Progenitor cell of endocrine pancreas (in vitro differentiated cells): Measurements from ENCODE around the gene NSMCE1. TPM values are rescaled to one million over a fixed set of nuclear protein-coding genes. Genes with fewer than 3 reads are reported as not detected.

Experiments used
- DNase-seq: peaks from one replicate; pipeline ENCODE4 v3.0.0; 2021; ENCODE audit warnings: low spot score; ENCODE audit not compliant: unreplicated experiment
- H3K27ac Mint-ChIP-seq: 2 replicates; pipeline ENCODE4 v1.8.0; 2021; ENCODE audit warnings: mild to moderate bottlenecking, moderate library complexity, mixed read lengths
- H3K27me3 Mint-ChIP-seq: 2 replicates; pipeline ENCODE4 v1.8.0; 2021; ENCODE audit warnings: mixed read lengths
- H3K36me3 Mint-ChIP-seq: 2 replicates; pipeline ENCODE4 v1.8.0; 2022; ENCODE audit warnings: mixed read lengths; ENCODE audit not compliant: insufficient read depth
- H3K4me1 Mint-ChIP-seq: 2 replicates; pipeline ENCODE4 v1.8.0; 2021; ENCODE audit warnings: low read depth, mixed read lengths
- H3K4me3 Mint-ChIP-seq: 2 replicates; pipeline ENCODE4 v1.8.0; 2021; ENCODE audit warnings: low read depth, mild to moderate bottlenecking, moderate library complexity, mixed read lengths
- H3K9me3 Mint-ChIP-seq: 2 replicates; pipeline ENCODE4 v1.8.0; 2021; ENCODE audit warnings: low read depth, mixed read lengths
- total RNA-seq: library from RNA; stranded (reverse); gene quantifications from 2 replicates; pipeline ENCODE4 v1.2.1, GENCODE V29; 2021
- TF ChIP-seq, protein P1 (sequence below): fragments of 200-600 bp; sonication (generic); IDR thresholded peaks from one replicate; pipeline ENCODE4 v1.5.0; 2021; ENCODE audit warnings: antibody characterized with exemption, mild to moderate bottlenecking; ENCODE audit not compliant: unreplicated experiment

The NSMCE1 gene
- total RNA-seq, 1 donor from 2014 or later: 26.2 TPM

DNA sequence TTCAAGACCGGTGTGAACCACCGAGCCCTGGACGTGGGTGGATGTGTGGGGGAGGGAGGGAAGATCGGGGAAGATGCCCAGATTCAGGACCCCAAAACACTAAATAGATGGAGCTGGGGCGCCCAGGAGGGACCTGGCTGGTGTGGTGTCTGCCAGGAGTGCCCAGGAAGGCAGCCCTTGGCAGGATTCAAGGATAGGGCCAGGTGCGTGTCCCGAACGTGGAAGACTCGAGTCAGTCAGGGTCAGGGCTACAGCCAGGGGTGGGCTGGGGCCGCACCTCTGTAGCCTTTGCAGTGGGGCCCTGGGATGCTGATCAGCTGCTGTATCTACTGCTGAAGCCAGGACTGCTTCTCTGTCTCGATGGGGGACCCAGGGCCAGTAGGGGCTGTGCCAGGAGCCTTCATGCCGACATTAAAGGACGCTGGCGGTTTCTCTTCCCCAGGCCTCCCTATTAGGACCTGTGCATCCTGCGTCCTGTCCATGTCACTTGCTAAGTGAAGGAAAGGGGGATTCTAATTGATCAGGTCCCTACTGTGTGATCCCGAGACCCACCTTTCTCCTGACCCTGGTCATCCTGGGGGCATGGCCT, 52.2 kb downstream of the NSMCE1 start:
- no peaks in the 10 kb centered on the region for H3K9me3 Mint-ChIP-seq
- H3K27ac Mint-ChIP-seq: no peak overlapping the region
- no peaks in the 10 kb centered on the region for H3K27me3 Mint-ChIP-seq
- DNase-seq: no peak
- TF ChIP-seq, protein P1, sequence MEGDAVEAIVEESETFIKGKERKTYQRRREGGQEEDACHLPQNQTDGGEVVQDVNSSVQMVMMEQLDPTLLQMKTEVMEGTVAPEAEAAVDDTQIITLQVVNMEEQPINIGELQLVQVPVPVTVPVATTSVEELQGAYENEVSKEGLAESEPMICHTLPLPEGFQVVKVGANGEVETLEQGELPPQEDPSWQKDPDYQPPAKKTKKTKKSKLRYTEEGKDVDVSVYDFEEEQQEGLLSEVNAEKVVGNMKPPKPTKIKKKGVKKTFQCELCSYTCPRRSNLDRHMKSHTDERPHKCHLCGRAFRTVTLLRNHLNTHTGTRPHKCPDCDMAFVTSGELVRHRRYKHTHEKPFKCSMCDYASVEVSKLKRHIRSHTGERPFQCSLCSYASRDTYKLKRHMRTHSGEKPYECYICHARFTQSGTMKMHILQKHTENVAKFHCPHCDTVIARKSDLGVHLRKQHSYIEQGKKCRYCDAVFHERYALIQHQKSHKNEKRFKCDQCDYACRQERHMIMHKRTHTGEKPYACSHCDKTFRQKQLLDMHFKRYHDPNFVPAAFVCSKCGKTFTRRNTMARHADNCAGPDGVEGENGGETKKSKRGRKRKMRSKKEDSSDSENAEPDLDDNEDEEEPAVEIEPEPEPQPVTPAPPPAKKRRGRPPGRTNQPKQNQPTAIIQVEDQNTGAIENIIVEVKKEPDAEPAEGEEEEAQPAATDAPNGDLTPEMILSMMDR: no peak
- H3K4me1 Mint-ChIP-seq: no peaks in the 10 kb centered on the region
- H3K36me3 Mint-ChIP-seq: peaks cover 4% of the 10 kb centered on the region
- no peak overlapping the region for H3K4me3 Mint-ChIP-seq

DNA sequence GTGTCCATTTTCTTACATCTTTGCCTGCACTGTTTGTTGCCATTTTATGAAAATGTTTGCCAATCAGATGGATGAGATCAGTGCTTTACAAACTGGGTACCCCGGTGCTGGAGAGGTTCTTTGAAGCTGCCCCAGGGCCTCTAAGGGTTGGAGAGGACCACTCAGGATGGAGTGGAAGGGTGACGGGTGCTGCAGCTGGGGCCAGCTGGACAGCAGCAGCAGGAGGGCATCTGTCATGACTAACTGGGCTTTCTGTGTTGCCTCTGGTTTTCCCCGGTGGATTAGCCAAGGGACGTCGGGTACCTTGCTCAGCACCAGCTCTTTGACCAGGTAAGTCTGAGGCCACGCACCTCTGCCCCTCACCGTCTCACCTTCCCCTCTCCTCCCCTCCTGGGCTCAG, 52.9 kb downstream of the NSMCE1 start:
- Mint-ChIP-seq H3K4me1 (no peaks in the 10 kb centered on the region), H3K27me3 (no peaks in the 10 kb centered on the region), H3K27ac (peak overlapping the region; percentile 24), H3K4me3 (no peak overlapping the region), H3K9me3 (no peaks in the 10 kb centered on the region), H3K36me3 (peaks cover 4% of the 10 kb centered on the region)
- TF ChIP-seq, protein P1: no peak
- DNase-seq: no peak

DNA sequence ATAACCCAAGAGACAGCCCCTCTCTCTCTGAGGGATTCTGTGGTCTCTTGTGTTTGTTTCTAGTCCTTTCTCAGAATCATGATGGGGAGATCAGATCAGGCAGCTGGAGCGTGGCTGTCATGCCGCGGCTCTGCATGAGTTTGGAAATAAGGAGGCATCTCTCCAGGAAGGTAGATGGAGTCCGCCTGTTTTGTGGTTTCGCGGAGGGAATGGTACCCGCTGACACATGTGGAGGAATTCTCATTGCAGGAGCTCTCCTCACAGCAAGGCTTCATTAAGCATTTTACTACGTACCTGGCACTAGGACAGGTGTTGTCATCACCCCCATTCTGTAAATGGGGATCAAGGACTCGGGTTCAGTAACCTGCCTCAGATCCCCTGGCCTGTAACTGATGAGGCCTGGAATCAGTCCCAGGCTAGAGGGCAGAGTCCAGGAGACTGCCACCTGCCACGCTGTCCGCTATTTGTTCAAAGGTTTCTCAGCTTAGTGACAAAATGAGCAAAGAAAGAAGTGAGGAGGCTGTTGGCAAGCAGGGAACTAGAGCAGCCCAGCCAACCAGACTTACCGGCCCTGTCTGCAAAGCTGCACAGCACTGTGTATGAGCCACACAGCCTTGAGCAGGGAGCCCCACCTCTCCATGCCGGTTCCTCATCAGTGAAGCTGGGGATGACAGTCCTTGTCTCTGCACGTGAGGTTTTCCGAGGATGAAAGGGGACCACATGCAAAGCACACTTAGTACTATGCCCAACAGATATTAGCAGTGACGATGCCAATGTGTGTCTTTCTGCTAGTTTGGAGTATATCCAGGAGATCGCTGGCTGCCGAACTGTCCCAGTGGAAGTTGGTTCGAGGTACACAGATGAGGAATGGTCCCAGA, 54.2 kb downstream of the NSMCE1 start:
- Mint-ChIP-seq H3K36me3 (peaks cover 4% of the 10 kb centered on the region), H3K4me1 (no peaks in the 10 kb centered on the region), H3K27ac (no peak overlapping the region), H3K27me3 (no peaks in the 10 kb centered on the region), H3K4me3 (no peak overlapping the region), H3K9me3 (no peaks in the 10 kb centered on the region)
- DNase-seq: no peak
- TF ChIP-seq, protein P1: no peak

DNA sequence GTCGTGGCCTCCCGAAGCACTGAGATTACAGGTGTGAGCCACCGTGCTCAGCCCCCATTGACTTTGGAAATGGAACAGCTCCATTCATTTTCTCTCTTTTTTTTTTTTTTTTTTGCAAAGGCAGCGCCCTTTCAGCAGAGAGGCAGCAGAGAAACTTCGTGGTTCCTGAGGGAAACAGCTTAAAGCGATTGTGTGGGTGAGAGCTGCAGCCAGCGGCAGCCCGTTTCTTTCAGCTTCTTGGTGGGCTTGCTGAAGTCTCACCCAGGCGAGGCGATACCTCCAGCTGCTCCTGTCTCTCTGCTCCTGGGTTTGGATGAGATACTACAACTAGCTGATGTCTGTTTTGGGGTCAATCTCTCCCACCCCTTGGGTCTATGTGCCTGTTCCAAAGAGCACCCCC, 57.5 kb downstream of the NSMCE1 start:
- Mint-ChIP-seq H3K36me3 (peaks cover 3% of the 10 kb centered on the region), H3K4me3 (no peak overlapping the region)

DNA sequence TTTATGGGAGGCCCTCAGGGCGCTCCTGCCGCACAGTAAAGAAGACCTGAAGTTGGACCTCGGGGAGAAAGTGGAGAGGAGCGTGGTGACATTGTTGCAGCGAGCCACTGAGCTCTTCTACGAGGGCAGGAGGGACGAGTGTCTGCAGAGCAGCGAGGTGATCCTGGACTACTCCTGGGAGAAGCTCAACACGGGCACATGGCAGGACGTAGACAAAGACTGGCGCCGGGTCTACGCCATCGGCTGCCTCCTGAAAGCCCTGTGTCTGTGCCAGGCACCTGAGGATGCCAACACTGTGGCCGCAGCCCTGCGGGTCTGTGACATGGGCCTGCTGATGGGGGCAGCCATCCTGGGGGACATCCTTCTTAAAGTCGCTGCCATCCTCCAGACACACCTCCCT, 58.4 kb downstream of the NSMCE1 start:
- no peak overlapping the region for H3K27ac Mint-ChIP-seq

More for the DNA sequence above, 57.5 kb downstream of the NSMCE1 start:
- no peak for DNase-seq
- TF ChIP-seq, protein P1: no peak
- Mint-ChIP-seq H3K9me3 (no peaks in the 10 kb centered on the region), H3K4me1 (no peaks in the 10 kb centered on the region), H3K27me3 (no peaks in the 10 kb centered on the region), H3K27ac (no peak overlapping the region)

More for the DNA sequence above, 58.4 kb downstream of the NSMCE1 start:
- Mint-ChIP-seq H3K36me3 (no peaks in the 10 kb centered on the region), H3K27me3 (no peaks in the 10 kb centered on the region), H3K4me3 (no peak overlapping the region), H3K4me1 (no peaks in the 10 kb centered on the region), H3K9me3 (no peaks in the 10 kb centered on the region)
- TF ChIP-seq, protein P1: no peak
- DNase-seq: no peak
